ENCODE measurements around the gene TGIF1.

Gene TGIF1

DNA sequence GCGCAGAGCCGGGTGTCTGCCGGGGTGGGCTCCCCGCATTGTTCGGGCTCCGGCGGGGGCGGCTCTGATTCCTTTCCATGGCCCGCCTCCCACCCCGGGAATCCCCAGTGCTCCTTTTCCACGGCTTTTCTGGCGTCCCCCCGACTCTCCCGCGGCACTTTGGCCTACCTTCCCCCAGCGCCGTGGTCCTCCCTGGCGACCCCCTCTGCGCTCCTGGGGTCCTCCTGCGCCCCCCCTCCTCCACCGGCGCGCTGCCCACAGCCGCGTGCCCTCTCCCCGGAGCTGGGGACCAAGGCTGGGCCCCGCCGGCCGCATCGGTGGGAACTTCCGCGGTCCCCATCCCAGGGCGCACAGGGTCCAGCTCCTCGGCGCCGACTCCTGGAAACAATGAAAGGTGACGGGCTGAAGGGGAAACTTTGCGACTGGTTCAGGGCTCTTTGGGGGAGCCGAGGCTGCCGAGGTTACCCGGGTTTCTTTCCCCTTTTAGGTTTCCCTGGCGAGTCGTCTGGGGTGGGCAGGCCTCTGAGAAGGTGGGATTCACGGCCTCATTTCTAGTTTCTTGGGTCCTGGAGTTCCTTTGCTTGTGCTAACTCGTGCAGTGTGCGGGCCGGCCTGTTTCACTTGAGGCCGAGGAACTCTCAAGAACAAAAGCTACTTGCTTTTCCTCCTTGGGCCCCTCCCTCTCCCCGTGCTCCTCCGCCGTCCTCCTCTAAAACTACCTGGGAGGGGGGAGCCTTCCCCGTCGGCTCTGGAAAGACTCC is 2.2 kb downstream of the TGIF1 start:
- Histone ChIP-seq H3K27me3 (replicated peaks) (no peaks in the 10 kb centered on the region), H3K36me3 (replicated peaks) (peaks cover 11% of the 10 kb centered on the region), H3K4me3 (ENCODE audit: low read depth, low read length) (peak overlapping the region; percentile 93), H3K27ac (peak overlapping the region; percentile 99)
- in situ Hi-C loops (cut with HindIII; ENCODE audit: low pct_ligation_motif_present, low sequenced_read_pairs) = no loop called here
- TF ChIP-seq, protein P1, sequence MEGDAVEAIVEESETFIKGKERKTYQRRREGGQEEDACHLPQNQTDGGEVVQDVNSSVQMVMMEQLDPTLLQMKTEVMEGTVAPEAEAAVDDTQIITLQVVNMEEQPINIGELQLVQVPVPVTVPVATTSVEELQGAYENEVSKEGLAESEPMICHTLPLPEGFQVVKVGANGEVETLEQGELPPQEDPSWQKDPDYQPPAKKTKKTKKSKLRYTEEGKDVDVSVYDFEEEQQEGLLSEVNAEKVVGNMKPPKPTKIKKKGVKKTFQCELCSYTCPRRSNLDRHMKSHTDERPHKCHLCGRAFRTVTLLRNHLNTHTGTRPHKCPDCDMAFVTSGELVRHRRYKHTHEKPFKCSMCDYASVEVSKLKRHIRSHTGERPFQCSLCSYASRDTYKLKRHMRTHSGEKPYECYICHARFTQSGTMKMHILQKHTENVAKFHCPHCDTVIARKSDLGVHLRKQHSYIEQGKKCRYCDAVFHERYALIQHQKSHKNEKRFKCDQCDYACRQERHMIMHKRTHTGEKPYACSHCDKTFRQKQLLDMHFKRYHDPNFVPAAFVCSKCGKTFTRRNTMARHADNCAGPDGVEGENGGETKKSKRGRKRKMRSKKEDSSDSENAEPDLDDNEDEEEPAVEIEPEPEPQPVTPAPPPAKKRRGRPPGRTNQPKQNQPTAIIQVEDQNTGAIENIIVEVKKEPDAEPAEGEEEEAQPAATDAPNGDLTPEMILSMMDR (IDR thresholded peaks at IDR 0.05; ENCODE audit: low read depth, low read length, missing control alignments) = peak; percentile 16
- DNase-seq = peak; percentile 48

DNA sequence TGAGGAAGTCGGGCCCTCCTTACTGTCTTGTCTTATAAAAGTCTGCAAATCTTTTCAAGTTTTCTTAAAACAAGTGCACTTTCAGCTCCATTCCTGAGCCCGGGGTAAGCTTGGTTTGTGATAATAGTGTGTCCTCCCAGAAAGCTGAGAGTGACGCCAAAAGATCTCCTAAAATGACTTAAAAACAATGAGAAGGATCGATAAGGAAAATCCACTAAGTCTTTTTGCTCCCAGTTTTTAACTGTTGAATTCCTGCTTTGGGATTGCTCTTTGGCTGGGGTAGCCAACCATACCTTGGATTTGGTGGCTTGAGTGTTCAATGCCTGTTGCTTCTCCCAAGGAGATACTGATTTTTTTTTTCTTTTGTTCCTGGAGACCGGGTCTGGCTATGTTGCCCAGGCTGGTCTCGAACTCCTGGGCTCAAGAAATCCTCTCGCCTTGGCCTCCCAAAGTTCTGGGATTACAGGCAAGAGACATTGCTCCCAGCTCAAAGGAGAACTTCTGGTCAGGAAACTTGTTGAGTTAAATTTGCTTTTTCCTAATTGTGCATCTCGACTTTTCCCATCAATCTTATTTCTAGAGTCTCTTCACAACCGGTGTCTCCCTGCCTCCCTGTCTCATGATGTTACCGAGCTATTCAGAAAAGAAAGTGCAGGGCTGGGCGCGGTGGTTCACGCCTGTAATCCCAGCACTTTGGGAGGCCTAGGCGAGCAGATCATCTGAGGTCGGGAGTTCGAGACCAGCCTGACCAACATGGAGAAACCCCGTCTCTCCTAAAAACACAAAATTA is 3.0 kb downstream of the TGIF1 start:
- Histone ChIP-seq H3K27ac (peak overlapping the region; percentile 99), H3K36me3 (replicated peaks) (peaks cover 17% of the 10 kb centered on the region), H3K4me3 (ENCODE audit: low read depth, low read length) (peak overlapping the region; percentile 93), H3K27me3 (replicated peaks) (no peaks in the 10 kb centered on the region)
- no peak for DNase-seq
- TF ChIP-seq, protein P1 (IDR thresholded peaks at IDR 0.05; ENCODE audit: low read depth, low read length, missing control alignments) = no peak
- in situ Hi-C loops (cut with HindIII; ENCODE audit: low pct_ligation_motif_present, low sequenced_read_pairs) = no loop called here

DNA sequence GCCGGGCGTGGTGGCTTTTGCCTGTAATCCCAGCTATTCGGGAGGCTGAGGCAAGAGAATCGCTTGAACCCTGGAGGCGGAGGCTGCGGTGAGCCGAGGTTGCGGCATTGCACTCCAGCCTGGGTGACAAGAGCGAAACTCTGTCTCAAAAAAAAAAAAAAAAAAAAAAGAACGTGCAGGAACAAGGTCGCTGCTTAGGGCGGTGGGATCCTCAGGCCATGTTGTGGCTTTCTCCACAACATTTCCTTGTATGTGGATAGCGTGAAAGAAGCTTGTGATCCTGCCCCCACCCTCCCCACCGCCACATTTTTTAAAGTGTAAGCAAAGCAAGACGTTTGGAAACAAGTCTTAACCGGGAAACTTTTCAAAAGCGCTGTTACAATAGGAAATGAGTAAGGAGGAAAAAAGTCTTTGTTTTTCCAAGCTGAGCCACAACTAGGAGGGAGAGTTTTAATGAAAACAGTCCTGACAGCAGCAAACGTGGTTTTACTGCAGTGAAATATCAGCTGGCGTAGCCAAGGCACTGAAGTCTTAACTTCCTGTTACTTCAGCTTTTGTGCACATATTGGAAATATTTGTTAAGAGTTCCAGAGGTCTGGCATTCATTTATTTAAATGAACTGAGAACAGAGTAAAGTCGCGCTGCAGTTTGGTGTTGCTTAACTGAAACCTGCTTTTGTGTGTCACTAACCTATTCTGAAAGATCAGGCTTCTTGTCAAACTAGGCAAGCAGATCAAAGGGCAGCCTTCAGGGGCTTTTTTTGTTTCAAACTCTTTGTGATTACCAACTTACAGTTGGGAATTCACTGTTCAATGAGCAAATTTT is 3.8 kb downstream of the TGIF1 start:
- Histone ChIP-seq H3K27ac (peak overlapping the region; percentile 99), H3K36me3 (replicated peaks) (peaks cover 22% of the 10 kb centered on the region), H3K4me3 (ENCODE audit: low read depth, low read length) (peak overlapping the region; percentile 93), H3K27me3 (replicated peaks) (no peaks in the 10 kb centered on the region)
- in situ Hi-C loops (cut with HindIII; ENCODE audit: low pct_ligation_motif_present, low sequenced_read_pairs) = no loop called here
- DNase-seq = peak; percentile 89
- TF ChIP-seq, protein P1 (IDR thresholded peaks at IDR 0.05; ENCODE audit: low read depth, low read length, missing control alignments) = no peak

DNA sequence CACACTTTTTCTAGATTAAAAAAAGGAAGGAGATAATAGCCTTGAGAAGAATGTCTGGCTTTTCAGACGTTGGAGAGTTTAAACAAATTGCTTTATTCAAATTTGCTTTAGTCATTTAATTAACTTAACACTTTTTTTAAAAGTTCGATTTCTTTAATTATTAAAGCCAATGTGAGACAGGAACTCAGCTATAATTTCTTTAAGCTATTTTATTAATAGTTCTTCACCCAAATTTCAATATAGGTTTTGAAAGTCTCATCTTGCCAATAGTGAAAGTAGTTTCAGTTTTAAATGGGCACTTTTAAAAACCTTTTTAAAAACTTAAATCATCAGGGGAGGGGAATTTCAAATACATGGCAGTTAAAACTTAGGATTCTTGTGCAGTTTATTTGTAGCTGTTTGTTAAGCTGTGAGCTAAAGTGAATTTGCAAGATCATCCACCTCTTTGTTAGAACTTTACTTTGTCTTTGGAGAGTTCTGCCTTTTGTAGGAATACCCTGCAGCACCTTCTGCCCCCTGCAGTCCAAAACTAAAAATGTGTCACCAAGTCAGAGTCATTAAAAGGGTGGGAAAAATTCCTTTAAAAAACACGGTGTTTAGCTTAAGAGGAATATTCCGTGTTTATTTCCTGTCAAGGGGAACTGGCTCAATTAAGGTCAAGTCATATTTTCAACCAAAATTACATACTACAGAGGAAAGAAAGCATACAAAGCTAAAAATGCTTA is 4.6 kb downstream of the TGIF1 start:
- in situ Hi-C loops (cut with HindIII; ENCODE audit: low pct_ligation_motif_present, low sequenced_read_pairs) = no loop called here
- H3K27me3 ChIP-seq (replicated peaks) = no peaks in the 10 kb centered on the region
- peak overlapping the region; percentile 41 for H3K4me3 ChIP-seq (ENCODE audit: low read depth, low read length)
- peak overlapping the region; percentile 99 for H3K27ac ChIP-seq
- TF ChIP-seq, protein P1 (IDR thresholded peaks at IDR 0.05; ENCODE audit: low read depth, low read length, missing control alignments) = peak; percentile 74
- H3K36me3 ChIP-seq (replicated peaks) = peaks cover 24% of the 10 kb centered on the region
- DNase-seq = peak; percentile 50

DNA sequence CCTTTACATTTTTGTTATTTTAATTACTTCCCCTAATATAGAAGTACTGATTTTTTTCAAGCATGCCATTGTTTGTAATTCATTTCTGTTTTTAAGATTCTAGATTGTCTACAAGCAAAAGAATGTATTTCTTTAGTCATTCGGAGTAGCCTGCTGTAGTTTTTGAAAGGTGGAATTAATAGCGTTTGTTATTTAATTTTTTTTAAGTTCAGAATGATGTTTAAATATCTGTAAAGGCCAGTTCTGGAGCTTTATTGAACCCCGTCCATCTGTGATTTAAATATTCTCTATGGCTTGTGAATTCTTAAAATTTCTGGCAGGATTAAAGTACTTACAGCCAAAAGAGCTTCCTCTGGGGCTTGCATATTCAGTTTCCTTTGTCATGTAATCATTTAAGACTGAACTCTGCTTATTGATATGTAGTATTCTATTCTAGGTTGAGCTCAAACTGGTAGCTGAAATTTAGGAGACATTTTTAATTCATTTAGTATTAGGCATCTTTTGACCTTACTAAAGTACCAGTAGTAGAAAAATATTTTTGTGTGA is 5.2 kb downstream of the TGIF1 start:
- Histone ChIP-seq H3K27ac (peak overlapping the region; percentile 99), H3K27me3 (replicated peaks) (no peaks in the 10 kb centered on the region), H3K36me3 (replicated peaks) (peaks cover 24% of the 10 kb centered on the region), H3K4me3 (ENCODE audit: low read depth, low read length) (no peak overlapping the region)
- DNase-seq = no peak
- TF ChIP-seq, protein P1 (IDR thresholded peaks at IDR 0.05; ENCODE audit: low read depth, low read length, missing control alignments) = no peak
- in situ Hi-C loops (cut with HindIII; ENCODE audit: low pct_ligation_motif_present, low sequenced_read_pairs) = no loop called here

All from brain microvascular endothelial cell (primary cell).